Lower leg skin (tissue), 3 donors: Measurements from ENCODE around the gene SRGAP2C.
"Not testable (repeated sequence)": the region's sequence is repeated elsewhere in the genome, so short reads cannot be mapped to it uniquely, and the experiment has no call there.

Experiments
- CTCF ChIP-seq, 3 donors: fragments of 450-650 bp; IDR thresholded peaks; one replicate each; pipeline ENCODE4 v1.5.1; 2016; ENCODE audit warnings: antibody characterized with exemption in 3 of 3, mild to moderate bottlenecking in 3 of 3, moderate library complexity in 2 of 3
- POLR2A ChIP-seq, 2 donors: fragments of 450-650 bp; IDR thresholded peaks; one replicate each; pipeline ENCODE4 v1.6.1; 2016 to 2017; ENCODE audit warnings: antibody characterized with exemption in 2 of 2, mild to moderate bottlenecking in 1 of 2, moderate library complexity in 1 of 2

DNA sequence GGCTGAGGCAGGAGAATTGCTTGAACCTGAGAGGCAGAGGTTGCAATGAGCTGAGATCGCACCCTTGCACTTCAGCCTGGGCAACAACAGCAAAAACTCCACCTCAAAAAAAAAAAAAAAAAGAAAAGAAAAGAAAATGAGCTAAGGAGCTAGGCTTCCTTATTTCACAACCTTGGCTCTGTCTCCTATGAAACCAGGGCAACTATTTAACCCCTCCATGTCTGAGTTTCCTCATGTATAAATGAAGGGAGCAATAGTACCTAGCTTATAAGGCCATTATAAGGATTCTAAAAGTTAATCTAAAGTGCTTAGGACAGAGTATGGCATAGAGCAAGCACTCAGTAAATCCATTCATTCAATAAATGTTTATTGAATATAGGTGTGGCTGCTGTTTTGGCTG, 33.5 kb upstream of the SRGAP2C start:
- TF ChIP-seq CTCF, POLR2A (IDR thresholded peaks at IDR 0.05): not testable (repeated sequence)
